Activated CD4-positive, alpha-beta T cell treated with anti-CD3 and anti-CD28 coated beads for 1 hour (primary cell): ENCODE measurements around the gene MCM3AP.
A peak's percentile ranks its signal among the peaks of the same experiment; 100 is the strongest.

Experiments used
- DNase-seq: peaks from one replicate; pipeline ENCODE4 v3.0.0-alpha.2; 2020

The MCM3AP gene

DNA sequence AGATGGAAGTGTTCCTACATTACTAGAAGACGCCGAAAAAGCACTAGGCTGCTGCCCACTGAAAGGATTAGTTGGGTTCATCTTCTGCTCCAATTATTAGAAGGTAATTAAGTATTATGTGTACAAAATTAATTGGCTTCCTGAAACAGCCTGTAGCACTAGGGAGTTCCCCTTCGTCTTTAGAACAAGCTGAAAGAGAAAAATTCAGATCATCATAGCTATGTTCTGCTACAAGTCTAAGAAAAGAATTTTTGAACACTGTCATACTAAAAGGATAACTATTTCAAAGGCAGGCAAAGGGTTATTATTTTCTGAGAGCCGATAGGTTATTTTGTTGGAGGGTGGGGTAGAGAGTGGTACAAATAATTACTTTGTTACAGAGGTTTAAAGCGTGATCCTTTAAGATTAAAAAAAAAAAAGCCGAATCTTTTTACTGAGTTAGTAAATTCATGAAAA lies at the start of gene MCM3AP:
Gene MCM3AP, minus strand, starts transcription at position 406 of the 456 bp plus-strand sequence. Its CDS starts 325 bp downstream, at position 81.
- DNase-seq, result no peak

DNA sequence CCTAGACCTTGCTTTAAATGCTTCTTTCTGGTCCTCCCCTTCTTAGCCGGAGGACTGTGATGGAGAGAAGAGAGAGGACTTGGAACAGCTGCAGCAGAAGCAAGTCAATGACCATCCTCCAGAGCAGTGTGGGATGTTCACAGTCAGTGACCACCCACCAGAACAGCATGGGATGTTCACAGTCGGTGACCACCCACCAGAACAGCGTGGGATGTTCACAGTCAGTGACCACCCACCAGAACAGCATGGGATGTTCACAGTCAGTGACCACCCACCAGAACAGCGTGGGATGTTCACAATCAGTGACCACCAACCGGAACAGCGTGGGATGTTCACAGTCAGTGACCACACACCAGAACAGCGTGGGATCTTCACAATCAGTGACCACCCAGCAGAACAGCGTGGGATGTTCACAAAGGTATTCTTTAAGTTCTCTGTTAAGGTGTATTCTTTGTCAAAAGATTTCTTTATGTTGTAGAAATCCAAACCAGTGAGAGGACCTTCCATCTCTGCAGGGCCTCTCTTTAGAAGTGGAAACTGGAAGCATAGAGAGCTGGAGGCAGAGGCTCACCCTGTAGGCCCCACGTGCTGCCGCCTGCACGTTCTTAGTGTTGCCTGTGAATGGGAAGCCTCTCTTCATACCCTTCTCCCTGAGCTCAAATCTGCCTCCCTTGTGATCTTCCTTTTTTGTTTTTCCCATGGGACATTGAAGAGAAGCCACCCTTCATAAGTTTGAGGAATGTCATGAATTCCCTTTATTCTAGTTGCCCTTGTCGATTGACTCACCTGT lies 49.1 kb upstream of the MCM3AP start:
- no peak for DNase-seq

DNA sequence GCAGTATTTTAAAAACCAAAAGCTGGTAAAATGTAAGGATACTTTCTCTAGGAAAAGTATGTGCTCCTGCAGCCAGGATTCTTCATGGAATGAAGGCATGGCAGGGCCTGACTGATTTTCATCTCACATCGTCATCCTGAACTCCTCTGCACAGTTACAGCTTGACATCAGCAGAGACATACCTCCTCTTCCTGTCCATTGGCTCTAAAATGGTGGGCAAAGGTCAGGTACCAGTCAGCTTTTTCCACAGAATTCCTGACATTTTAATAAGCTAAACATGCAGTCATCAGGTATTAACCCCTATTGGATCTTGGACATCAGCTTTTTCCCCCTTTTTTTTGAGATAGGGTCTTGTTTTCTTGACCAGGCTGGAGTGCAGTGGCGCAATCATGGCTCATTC lies 44.4 kb upstream of the MCM3AP start:
- DNase-seq, result no peak

DNA sequence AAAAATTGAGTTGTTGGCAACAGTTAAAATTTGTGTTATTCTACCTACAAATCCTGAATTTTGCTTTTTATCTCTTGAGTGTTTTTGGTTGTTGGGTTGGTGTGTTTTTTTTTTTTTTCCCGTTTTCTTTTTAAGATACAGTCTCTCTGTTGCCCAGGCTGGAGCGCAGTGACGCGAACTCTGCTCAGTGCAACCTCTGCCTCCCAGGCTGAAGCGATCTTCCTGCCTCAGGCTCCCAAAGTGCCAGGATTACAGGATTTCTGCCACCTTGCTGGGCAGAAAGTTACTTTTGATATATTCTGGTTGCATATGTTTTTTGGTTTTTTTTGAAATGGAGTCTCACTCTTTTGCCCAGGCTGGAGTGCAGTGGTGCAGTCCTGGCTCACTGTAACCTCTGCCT lies 42.7 kb upstream of the MCM3AP start:
- DNase-seq, result no peak

DNA sequence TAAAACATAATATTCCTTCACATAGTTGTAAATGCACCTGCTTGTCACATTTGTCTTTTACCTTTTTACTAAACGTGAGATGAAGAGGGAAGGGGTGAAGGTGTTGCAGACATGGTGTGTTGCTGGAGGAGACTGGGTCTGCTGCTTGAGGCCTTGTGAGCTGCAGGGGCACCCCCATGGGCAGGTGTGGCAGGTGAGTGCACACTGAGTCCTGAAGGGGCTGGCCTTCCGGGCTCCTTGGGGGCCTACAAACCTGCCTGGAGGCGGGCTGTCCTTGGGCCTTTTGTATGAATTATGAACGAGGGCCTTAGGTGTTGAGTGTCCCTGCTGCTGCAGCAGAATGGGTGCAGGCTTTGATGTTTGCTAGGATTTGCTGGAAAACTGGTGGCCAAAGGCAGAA lies 42.3 kb upstream of the MCM3AP start:
- DNase-seq, result no peak

DNA sequence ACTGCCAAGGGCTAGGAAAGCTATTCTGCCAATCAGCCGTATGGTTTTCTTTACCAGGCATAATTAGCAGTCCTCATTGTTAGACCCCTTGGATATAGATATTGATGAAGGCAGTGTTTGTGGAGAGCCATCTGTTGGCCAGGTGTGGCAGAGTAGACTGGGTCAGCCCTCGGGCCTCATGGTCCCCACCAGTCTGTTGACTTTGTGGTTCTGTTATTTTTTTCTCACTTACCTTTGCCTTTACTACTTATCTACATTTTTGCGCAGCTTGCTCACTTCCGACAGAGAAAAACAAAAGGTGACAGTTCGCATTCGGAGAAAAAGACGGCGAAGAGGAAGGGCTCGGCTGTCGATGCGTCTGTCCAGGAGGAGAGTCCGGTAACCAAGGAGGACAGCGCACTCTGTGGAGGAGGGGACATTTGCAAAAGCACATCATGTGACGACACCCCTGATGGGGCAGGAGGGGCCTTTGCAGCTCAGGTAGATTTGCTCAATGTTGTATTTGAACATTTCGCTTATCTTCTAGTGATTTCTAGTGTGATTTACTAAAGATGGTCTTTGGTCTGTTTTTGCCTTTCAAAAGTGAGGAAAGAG lies 40.8 kb upstream of the MCM3AP start:
- DNase-seq, result no peak

DNA sequence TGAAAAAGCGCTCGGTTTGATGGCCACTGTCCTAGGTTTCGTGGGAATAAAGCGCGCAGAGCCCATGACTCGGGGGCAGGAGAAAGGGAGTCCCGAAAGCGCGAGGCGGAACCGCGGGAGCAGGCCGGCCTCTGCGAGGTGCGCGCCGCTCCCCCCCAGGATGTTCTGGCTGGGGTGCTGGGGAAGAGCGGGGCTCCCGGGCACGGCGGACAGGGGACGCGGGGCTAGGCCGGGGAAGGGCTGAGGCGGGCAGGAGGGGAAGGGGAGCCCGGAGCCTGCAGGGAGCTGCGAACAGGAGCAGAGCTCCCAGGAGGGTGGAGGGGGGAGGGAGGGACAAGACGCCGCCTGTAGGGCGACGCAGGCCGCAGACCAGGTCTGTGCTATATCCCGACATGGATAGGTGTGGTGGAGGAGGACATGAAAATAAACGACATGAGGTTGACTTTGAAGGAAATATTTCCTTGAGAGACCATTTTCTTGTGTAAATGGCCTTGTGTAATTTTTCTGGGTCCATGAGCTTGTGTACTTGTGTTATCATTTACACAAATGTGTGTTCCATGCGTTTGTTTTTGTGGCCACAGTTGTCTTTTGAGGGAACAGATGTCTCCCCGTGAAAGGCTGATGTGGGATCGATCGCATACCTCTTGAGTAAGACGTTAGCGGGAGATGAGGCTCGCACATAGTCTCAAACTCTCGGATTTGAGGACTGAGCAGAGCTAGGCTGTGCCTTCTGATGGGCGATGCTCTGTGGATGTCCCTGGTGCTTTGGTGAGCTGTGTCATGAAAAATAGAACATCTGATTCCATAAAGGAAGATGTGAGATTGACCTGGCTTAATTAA lies 39.9 kb upstream of the MCM3AP start:
- DNase-seq, result no peak

DNA sequence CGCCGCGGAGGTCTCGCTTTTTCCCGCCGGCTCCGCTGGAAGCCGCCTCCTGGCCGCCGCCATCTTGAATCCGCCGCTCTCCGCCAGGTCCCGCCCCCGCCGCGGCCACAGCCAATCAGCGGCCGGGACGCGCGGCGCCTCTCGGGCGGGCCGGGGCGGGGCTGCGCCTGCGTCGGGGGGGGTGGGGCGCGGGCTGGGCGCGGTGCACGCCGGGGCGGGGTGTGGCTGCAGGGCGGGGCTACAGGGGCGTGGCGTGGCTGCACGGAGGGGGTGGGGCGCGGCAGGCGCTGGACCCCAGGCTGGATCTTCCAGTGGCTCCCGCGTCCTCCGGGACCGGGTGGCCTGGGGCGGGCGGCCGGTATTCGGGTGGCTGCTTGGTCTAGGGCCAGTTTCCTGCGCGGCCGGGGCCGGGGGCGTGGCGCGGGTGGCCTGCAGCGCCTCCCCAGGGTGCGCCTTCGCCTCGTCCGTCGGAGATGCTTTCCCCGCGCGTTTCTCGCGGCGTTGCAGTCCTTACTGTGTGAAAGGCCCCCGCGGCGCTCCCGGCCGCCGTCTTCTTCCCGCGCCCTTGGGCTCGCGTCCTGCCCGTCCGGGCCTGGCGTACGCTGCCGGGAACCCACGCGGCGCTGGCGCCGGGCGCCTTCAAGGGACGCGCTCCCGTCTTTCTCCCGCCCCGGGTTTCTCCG lies 39.1 kb upstream of the MCM3AP start:
- DNase-seq, result peak; percentile 81

DNA sequence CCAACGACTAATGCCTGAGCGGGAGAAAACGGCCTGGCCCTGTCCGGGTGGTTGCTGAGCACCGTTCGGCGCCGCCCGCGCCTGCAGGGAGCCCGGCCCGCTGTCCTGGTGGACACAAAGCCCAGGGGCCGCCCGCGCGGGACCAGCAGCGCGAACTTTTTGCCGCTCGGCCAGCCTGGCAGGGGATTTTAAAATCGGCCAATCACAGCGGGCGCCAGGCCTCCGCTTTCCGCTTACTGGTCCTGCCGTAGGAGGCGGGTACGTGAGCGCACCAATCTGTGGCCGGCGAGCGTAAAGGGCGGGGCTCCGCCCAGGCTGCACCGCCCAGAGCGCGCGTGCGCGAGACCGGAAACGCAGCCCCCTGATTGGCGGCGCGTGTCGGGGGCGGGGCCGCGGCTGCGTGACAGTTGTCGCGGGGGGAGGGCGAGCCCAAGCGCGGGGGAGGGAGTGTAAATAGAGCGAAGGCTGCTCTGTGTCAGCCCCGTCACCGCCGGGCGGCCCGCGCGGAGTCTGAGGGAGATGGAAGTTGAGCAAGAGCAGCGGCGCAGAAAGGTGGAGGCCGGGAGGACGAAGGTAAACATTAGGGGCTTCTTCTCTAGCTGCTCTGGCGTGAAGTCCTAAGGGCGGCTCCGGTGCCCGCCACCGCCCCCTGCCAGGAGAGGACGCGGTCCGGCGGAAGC lies 38.4 kb upstream of the MCM3AP start, which contains the start of the genes C21orf58 and PCNT:
Gene C21orf58, minus strand, starts transcription at position 161 of the 680 bp plus-strand sequence. CDS start 1,132 bp downstream, outside the sequence.
Gene PCNT, plus strand, starts transcription at position 447 of the 680 bp plus-strand sequence. Its CDS starts 73 bp downstream, at position 520.
- DNase-seq, result peak; percentile 97

DNA sequence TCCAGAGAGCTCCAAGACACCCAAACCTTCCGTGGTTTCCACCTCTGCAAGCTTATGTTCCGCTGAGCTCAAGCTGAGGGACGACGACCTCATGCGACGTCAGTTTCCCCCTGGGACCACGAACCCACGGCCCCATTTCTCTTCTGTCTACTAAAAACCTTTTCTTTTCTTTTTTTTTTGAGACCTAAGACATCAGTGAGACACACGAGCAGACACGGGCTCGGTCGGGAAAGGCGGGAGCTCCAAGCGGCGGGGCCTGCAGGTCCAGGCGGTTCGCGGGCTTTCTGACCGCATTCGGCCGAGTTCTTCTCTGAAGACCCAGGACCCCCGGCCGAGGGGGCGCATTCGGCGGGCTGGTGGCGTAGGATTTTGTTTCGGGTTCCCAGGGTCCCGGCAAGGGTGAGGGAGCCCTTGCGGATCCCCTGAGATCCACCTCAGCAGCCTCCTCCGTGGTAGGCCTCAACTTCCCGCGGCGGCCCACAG lies 37.9 kb upstream of the MCM3AP start:
- DNase-seq, result no peak

DNA sequence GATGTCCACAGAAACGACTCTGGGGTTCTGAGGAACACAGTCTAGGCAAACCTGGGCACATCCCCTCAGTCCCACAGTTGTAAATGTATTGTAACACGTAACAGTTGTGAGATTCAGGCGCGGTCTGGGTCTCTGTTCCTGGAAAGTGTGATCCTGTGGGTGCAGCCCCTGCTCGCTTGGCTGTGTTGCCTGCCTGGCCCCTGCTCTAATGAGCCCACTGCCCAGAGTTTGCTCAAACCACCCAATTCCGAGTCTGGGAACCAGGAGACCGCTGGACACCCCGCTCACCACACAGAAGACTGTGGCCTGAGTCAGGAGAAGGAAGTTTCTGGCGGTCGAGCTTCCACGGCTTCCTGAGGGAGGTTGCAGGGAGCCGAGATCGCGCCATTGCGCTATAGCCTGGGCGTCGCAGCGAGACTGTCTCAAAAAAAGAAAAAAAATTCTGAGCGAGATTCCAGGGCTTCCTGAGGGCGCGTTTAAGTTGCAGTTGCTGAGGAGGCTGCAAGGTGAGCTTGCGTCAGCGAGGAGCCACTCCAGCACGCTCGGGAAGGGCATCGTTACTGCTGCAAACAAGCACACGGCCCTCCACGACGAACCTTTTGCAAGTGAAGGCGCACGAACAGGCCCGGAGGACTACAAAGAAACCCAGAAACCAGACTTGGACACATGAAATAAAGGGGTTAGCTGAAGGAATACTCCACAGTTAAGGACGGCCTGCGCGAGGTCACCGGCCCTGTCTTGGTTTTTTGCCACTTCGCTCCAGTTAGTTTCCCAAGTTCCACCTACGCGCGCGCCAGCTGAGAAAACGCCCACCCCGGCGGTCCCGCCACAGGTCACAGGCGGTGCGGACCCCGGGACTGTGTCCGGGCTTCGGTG lies 37.2 kb upstream of the MCM3AP start:
- DNase-seq, result no peak

DNA sequence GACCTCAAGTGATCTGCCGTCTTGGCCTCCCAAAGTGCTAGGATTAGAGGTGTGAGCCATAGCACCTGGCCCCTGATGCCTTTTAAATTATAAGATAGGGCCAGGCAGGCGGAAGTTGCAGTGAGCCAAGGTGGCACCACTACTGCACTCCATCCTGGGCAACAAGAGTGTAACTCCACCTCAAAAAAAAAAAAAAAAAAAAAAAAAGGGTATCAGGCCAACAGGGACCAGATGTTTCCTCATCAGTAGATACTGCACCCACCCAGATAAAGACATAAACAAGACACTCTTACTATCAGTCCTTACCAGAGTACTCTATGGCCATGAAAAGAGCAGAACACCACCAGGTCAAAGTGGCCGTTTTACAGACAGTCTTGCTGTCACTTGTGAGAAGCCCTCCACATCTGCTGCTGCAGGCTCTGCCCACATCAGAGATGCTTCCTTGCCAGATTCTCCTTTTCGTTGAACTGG lies 35.0 kb upstream of the MCM3AP start:
- no peak for DNase-seq

DNA sequence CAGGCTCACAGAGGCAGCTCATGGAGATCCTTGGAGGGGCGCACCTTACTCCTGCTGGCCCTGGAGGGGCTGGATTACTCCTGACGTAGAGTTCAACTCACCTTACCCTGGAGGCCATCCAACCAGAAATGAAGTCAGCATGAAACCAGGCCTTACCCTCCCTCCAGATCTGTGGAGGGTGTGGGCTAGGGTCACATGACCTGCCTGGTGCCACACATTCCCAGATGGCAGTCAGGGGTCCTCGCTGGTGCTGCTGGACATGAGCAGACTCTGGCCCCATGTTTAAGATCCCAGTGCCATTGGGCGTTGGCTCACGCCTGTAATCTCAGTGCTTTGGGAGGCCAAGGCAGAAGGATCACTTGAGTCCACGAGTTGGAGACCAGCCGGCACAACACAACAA lies 33.8 kb upstream of the MCM3AP start:
- DNase-seq, result no peak

DNA sequence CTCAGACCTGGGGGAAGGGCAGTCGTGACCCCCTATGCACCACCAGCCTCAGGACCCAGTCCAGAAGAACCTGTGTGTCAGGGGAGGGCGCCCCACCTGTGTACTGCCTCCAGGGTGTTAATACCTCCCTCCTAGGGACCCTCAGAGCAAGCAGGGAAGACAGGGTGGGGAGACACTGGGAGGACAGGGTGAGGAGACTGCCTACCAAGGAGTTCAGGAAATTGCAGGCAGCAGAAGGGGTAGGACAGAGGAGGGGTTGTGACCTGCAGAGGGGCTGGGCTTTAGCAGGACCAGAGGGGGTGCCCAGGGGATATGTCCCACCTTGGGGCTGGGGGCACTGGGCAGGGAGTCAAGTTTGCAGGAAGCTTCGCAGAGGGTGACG lies 33.0 kb upstream of the MCM3AP start:
- DNase-seq, result no peak

DNA sequence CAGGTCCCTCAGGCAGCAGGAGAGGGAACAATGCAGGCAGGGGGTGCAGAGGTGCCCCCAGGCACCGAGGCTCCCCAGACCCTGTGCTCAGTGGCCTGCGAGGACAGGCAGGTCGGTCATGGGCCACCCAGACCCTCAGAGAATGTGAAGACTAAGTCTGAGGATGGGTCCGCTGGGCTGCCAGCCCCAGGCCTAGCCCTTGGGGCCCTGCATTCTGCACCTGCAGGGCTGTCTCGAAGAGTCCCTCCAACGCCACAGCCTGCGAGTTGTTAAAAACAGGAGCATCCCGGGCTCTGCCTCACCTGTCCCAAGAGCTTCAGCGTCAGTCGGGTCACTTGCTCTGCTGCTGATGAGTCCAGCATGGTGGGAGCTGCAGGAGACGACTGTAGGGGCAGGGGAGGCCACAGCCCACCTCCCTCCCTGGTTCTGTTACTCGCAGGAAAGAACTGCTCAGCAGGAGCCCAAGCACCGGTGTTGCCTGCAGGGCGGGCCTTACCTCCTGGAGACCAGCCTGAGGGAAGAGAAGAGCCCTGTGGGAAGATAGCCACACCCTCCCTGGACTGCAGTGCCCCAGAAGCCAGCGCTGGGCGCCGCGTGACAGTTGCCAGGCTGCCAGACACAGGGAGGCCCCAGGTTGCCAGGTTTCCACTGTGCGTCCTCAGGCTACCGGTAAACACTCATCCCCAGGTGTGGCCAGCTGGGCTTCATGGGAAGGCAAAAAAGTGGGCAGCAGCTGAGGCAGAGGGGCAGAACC lies 32.5 kb upstream of the MCM3AP start:
- no peak for DNase-seq

DNA sequence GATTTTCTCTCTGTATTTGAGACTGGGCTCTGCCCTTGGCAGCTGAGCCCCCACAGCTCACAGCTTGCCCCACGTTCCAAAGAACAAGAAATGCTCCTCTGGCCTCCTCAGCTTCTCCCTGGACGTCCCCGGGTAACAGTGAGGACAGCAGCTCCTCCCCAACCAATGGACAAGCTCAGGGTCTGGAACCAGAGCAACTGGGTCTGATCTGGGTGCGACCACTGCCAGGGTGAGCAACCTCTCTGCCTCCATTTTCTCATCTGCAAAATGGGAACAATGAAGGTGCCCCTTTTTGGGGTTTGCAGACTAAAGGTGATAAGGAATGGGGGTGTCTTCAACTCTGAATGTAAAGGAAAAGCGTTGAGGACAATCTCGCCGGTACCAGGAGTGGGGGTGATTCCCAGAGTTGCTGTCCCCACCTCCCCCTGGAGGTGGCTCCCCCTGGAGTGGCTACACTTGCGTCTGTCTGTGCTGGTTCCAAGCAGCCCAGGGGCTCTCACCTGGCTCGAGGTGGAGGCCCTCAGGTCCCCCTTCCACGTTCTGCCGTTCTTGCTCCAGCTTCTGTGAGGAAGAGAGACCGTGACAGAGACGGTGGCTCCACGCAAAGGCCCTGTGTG lies 31.4 kb upstream of the MCM3AP start:
- no peak for DNase-seq

DNA sequence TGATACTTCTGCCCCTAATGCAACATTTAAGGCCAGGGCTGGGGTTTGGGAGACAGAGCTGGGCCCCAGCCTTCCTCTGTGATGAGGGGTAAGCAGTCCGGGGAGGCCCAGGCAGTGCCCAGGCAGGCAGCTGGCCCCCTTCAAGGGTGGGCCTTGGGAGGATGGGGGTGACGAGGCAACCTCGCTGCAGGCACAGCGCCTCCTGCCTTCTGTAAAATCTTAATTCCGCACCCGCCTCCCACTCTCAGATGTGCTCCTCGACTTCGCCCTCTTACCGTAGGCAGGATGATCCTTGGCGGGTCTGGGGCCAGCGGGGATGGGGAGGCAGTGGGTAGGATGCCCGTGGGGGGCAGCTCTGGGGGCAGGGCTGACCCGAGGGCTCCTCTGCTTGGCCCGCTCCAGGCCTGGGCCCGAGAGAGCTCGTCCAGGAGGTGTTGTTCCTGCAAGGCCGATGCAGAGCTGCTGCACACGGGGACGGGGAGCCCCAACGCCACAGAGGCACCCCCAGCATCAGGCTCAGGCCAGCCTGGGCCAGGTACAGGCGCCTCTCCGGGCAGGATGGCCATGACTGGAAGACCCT lies 29.1 kb upstream of the MCM3AP start:
- DNase-seq, result no peak

DNA sequence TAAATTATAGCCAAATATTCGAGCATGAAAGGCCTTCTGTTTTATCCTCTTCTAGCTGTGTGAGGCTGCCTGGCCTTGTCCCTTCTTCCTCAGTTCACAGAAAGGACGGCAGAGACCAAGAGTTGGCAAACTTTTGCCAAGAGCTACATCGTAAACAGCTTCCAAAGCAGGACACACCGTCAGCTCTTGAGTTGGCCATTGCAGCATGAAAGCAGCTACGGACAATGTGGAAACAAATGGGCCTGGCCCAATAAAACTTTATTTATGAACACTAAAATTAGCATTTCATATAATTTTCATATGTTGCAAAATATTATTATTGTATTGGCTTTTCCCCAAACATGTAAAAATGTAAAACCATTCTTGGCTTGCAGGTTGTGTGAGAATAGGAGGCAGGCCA lies 27.5 kb upstream of the MCM3AP start:
- no peak for DNase-seq

DNA sequence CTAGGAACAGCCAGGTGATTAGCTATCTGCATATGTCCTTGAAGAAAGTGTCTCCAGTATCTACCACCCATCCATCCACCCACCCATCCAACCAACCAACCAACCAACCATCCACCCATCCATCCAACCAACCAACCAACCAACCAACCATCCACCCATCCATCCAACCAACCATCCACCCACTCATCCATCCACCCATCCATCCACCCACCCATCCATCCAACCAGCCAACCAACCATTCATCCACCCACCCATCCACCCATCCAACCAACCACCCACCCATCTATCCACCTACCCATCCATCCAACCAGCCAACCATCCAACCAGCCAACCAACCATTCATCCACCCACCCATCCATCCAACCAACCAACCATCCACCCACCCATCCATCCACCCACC lies 26.2 kb upstream of the MCM3AP start:
- DNase-seq, result no peak
